GM23248 (cell line): Measurements from ENCODE around the gene GPR27. TPM values are rescaled to one million over a fixed set of nuclear protein-coding genes. Genes with fewer than 3 reads are reported as not detected.

Experiments
- DNase-seq: peaks from one replicate; pipeline ENCODE4 v3.0.0-alpha.2; 2015
- H2AFZ ChIP-seq: fragments of 200-600 bp; sonication (generic); 2 replicates; pipeline ENCODE4 v1.6.1; 2016; ENCODE audit warnings: antibody characterized with exemption
- H3F3A ChIP-seq: fragments of 200-600 bp; sonication (generic); 2 replicates; pipeline ENCODE4 v1.6.1; 2016; ENCODE audit warnings: mild to moderate bottlenecking, antibody characterized with exemption, mixed run types; ENCODE audit not compliant: insufficient read depth
- H3K27ac ChIP-seq: fragments of 200-600 bp; sonication (generic); 2 replicates; pipeline ENCODE4 v1.5.1; 2016; ENCODE audit warnings: mild to moderate bottlenecking
- H3K27me3 ChIP-seq: fragments of 200-600 bp; sonication (generic); replicated peaks from 2 replicates; pipeline ENCODE4 v1.6.1; 2016; ENCODE audit warnings: mild to moderate bottlenecking; ENCODE audit not compliant: insufficient read depth
- H3K36me3 ChIP-seq: fragments of 200-600 bp; sonication (generic); 2 replicates; pipeline ENCODE4 v1.6.1; 2016; ENCODE audit warnings: low read depth, mild to moderate bottlenecking
- H3K4me1 ChIP-seq: fragments of 200-600 bp; sonication (generic); 2 replicates; pipeline ENCODE4 v1.6.1; 2016; ENCODE audit warnings: mild to moderate bottlenecking; ENCODE audit not compliant: insufficient read depth
- H3K4me2 ChIP-seq: fragments of 200-600 bp; sonication (generic); one replicate; pipeline ENCODE4 v1.6.1; 2016; ENCODE audit warnings: mild to moderate bottlenecking; ENCODE audit not compliant: unreplicated experiment
- H3K4me3 ChIP-seq: fragments of 200-600 bp; sonication (generic); 2 replicates; pipeline ENCODE4 v1.5.1; 2016; ENCODE audit warnings: mild to moderate bottlenecking
- H3K79me2 ChIP-seq: fragments of 200-600 bp; sonication (generic); 2 replicates; pipeline ENCODE4 v1.6.1; 2016; ENCODE audit warnings: mild to moderate bottlenecking; ENCODE audit not compliant: insufficient read depth
- H3K9ac ChIP-seq: fragments of 200-600 bp; sonication (generic); 2 replicates; pipeline ENCODE4 v1.6.1; 2016; ENCODE audit warnings: mild to moderate bottlenecking
- H3K9me2 ChIP-seq: fragments of 200-600 bp; sonication (generic); 2 replicates; pipeline ENCODE4 v1.6.1; 2016; ENCODE audit warnings: mixed run types, mild to moderate bottlenecking, moderate library complexity; ENCODE audit not compliant: insufficient read depth
- H3K9me3 ChIP-seq: fragments of 200-600 bp; sonication (generic); one replicate; pipeline ENCODE4 v1.6.1; 2017; ENCODE audit warnings: low read depth
- H4K20me1 ChIP-seq: fragments of 200-600 bp; sonication (generic); 2 replicates; pipeline ENCODE4 v1.6.0; 2016; ENCODE audit not compliant: insufficient read depth
- EZH2 ChIP-seq: fragments of 200-600 bp; sonication (generic); IDR thresholded peaks from 2 replicates; pipeline ENCODE4 v1.6.1; 2018; ENCODE audit warnings: antibody characterized with exemption, mild to moderate bottlenecking; ENCODE audit not compliant: insufficient read depth, poor library complexity, severe bottlenecking
- EZH2phosphoT487 ChIP-seq: fragments of 200-600 bp; sonication (generic); IDR thresholded peaks from 2 replicates; pipeline ENCODE4 v1.6.1; 2018; ENCODE audit warnings: antibody characterized with exemption, moderate library complexity, mild to moderate bottlenecking, low read depth; ENCODE audit not compliant: insufficient read depth
- WGBS, 2 experiments: methylation state at CpG; one replicate each; pipeline ENCODE4 v1.1.6; 2015 to 2017; ENCODE audit warnings: low lambda C conversion rate in 2 of 2, low coverage in 1 of 2; ENCODE audit errors: missing lambda C conversion rate in 2 of 2; 5-methylcytosine and 5-hydroxymethylcytosine counted together
- in situ Hi-C: fragments of 300-500 bp; cut with MboI; formaldehyde crosslinking; loops from 2 replicates; pipeline ENCODE4 v1.15.0; 2020
- polyA plus RNA-seq: library from polyadenylated mRNA; unstranded; fragments of >200 nt; fragmentation: Nextera tagmentation; extraction: Ambion mirVana; gene quantifications from 2 replicates; pipeline ENCODE4 v1.2.1, GENCODE V29; 2016
- total RNA-seq: library from RNA; depleted of rRNA; stranded (reverse); fragments of >200 nt; shearing (Covaris generic); gene quantifications from 2 replicates; pipeline ENCODE4 v1.2.3, GENCODE V29; 2014; rRNA removed

Gene GPR27
- total and polyA plus RNA-seq, 2 experiments from 2014 or later, result not detected

- Histone ChIP-seq H3F3A (no peaks in the 10 kb centered on the region), H3K4me3 (no peak overlapping the region), H2AFZ (no peak overlapping the region), H3K9me3 (no peaks in the 10 kb centered on the region), H3K4me1 (no peaks in the 10 kb centered on the region), H3K79me2 (no peaks in the 10 kb centered on the region), H3K4me2 (no peak overlapping the region), H3K36me3 (no peaks in the 10 kb centered on the region), H3K9ac (no peak overlapping the region), H4K20me1 (no peaks in the 10 kb centered on the region), H3K9me2 (no peaks in the 10 kb centered on the region), H3K27ac (no peak overlapping the region), H3K27me3 (peaks cover 36% of the 10 kb centered on the region)
- DNase-seq, result no peak
- TF ChIP-seq EZH2 (no peak), EZH2phosphoT487 (no peak)
- WGBS, 2 experiments, result 69% methylated on average over 2 of the region's 2 CpGs
- in situ Hi-C loops, result no loop called here
Observed at GRCh38 chr3:71805691-71806090, 52.0 kb downstream of the GPR27 start.

Other genes starting within 250 kb of the GPR27 start
- gene FOXP1, start 170.1 kb upstream of the GPR27 start, total RNA-seq, result 37.4 and 52.5 TPM in 2 replicates
- gene FOXP1, start 170.1 kb upstream of the GPR27 start, polyA plus RNA-seq, result 57.6 and 59.9 TPM in 2 replicates
- 1.1 TPM in 2 replicates for gene EIF4E3, start 28.5 kb upstream of the GPR27 start, total RNA-seq
- gene EIF4E3, start 28.5 kb upstream of the GPR27 start, polyA plus RNA-seq, result 0.79 and 1.1 TPM in 2 replicates
- not detected in 2 replicates for gene PROK2, start 31.3 kb downstream of the GPR27 start, total RNA-seq
- not detected in 2 replicates for gene PROK2, start 31.3 kb downstream of the GPR27 start, polyA plus RNA-seq